GM12873 (cell line): ENCODE results near the gene SH3GL3.

Source experiments
- CTCF ChIP-seq: IDR thresholded peaks from 2 replicates; pipeline ENCODE4 v1.5.1; 2012; ENCODE audit warnings: low read depth, mild to moderate bottlenecking, moderate library complexity, low read length, control low read depth; ENCODE audit not compliant: insufficient read depth; ENCODE audit errors: missing control alignments

SH3GL3 gene

GRCh38 chr15:83631534-83631933 lies 184.4 kb downstream of the SH3GL3 start:
- TF ChIP-seq CTCF: no peak

DNA sequence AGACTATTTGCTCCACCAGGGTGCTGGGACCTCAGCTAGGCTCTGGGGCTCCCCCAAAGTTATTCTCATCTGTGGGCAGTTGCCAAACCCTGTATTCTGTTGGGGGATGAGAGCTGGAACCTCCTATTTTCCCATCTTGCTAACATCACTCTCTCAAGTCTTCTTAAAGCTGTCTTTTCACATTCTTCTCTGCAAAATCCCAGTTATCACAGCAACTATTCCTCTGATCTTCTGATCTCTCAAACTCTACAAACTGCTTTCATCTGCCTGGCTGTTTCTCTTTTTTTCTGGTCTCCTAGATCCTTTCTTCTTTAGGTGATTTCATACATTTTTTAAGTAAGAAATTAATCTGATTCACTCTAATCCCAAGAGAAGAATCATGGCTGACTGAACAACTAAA lies 196.1 kb downstream of the SH3GL3 start:
- no peak for TF ChIP-seq CTCF

DNA sequence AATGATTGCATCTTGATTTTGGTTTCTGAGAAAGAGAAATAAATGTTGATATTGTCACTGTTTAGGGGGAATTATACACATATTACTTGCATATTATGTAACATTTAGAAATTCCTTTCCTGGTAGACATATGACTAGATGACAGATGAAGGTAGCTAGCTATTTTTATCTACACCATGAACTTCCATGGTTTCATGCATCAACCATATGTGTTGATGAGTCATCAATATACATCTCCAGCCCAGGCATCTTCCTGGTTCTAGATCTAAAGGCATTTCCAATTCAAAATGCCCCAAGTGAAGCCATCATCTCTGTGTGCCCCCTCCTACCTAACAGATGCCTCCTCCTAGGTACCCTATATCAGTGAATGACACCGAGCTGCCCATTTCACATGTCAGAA lies 197.3 kb downstream of the SH3GL3 start:
- TF ChIP-seq CTCF: no peak

DNA sequence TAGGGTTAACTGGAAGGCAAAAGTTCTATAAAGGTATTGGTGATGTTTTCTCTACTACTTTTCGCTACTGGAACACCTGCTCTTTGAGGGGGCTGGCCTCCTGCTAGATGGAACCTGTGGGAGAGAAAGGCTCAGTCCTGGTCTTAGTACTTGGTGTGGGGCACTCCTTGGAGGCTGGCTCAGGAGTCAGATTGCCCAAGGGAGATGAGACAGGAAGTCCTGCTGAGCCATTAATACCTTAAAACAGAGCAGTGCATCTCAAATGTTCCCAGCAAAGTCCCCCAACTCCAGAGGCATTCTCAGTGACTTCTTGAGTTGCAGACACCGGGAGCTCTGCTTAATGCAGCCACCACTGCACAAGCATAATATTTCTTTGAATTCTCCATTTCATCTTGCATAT lies 203.7 kb downstream of the SH3GL3 start:
- TF ChIP-seq CTCF: no peak

DNA sequence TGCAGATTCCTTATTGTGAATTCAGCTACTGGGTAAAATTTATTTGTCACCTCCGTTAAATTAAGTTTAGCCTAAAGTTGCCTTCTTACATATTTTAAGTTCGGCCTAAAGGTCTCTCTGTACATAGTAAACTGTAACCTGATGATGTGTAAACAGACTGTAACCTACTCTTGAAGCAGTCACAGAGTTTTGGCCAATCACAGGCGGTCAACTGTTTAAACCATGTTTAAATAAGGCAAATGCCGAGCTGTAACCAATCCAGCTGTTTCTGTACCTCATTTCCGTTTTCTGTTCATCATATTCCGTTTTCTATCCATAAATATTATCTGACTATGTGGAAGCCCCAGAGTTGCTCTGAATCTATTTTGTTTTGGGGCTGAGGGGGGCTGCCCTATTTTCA lies 204.4 kb downstream of the SH3GL3 start:
- no peak for TF ChIP-seq CTCF

GRCh38 chr15:83652626-83653204 lies 205.6 kb downstream of the SH3GL3 start:
- TF ChIP-seq CTCF: no peak

DNA sequence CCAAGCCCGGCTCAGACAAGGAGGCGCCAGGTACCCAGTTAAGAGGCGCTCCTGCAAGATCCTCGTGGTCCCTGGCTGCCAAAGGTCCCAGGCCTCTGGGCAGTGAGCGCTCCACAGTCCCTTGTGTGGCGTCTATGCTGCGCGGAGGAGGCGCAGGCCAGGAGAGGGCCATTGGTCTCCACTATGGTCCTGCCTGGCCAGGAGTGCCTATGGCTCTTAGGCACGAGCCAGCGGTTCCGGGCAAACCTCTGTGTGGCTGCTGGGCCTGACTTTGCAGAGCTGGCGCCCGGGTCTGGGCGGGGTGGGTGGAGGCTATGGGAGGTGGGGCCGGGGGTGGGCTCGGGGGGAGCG lies 206.1 kb downstream of the SH3GL3 start:
- TF ChIP-seq CTCF: no peak
